HepG2 (cell line): ENCODE measurements around the gene CC2D1A. TPM values are rescaled to one million over a fixed set of nuclear protein-coding genes. Genes with fewer than 3 reads are reported as not detected.
A peak's percentile ranks its signal among the peaks of the same experiment; 100 is the strongest.

Experiments
- ATAC-seq: fragments of 200-7000 bp; cut with Tn5 transposase; 3 replicates; pipeline ENCODE4 v1.9.1; 2020; ENCODE audit warnings: mild to moderate bottlenecking, moderate library complexity
- BruUV-seq: library from RNA; stranded (reverse); fragments of 400-500 nt; replicated peaks from 2 replicates; lab custom pipeline; 2021; lab: Mats Ljungman, UMichigan
- CTCF ChIA-PET: fragments of 300-600 bp; formaldehyde crosslinking; extraction: SDS; loops from one replicate; lab custom pipeline; 2021; ENCODE audit warnings: low total read pairs, inconsistent platforms, low intra/inter-chr PET ratio; lab: Yijun Ruan, JAX
- POLR2A ChIA-PET: fragments of 350-600 bp; sonication (Branson Sonifier 250); formaldehyde crosslinking; loops from one replicate; lab custom pipeline; 2020; ENCODE audit warnings: antibody characterized with exemption, inconsistent platforms; lab: Yijun Ruan, JAX
- DNase-seq: peaks from one replicate; pipeline ENCODE4 v3.0.0-alpha.2; 2015; ENCODE audit warnings: low spot score
- FAIRE-seq: peaks from 3 replicates; lab custom pipeline; 2011; peaks lifted over from hg19 to GRCh38; lab: Jason Lieb, UNC
- H2AFZ ChIP-seq: one replicate; pipeline ENCODE4 v1.6.1; 2011; ENCODE audit warnings: low read length, inconsistent platforms
- H3K27ac ChIP-seq: fragments of 300-600 bp; 3 replicates; pipeline ENCODE4 v1.8.0; 2011; ENCODE audit warnings: mixed run types, mild to moderate bottlenecking, mixed read lengths, low read length, inconsistent platforms; ENCODE audit not compliant: insufficient read depth; ENCODE audit errors: extremely low read length
- H3K27me3 ChIP-seq, 2 experiments: fragments of 200-600 bp in 1 of 2; 2 replicates in 1 of 2; 3 replicates in 1 of 2; pipeline versions ENCODE4 v1.6.0 to v1.8.0; 2011; ENCODE audit warnings: low read length in 2 of 2, mild to moderate bottlenecking in 2 of 2, moderate library complexity in 2 of 2, inconsistent platforms in 1 of 2; ENCODE audit not compliant: insufficient read depth in 2 of 2, control insufficient read depth in 1 of 2
- H3K36me3 ChIP-seq, 2 experiments: fragments of 200-600 bp in 1 of 2; replicated peaks in 1 of 2; 2 replicates in 1 of 2; 3 replicates in 1 of 2; pipeline versions ENCODE4 v1.5.1 to v1.8.0; 2011; ENCODE audit warnings: low read length in 2 of 2, inconsistent platforms in 1 of 2; ENCODE audit not compliant: insufficient read depth in 2 of 2, control insufficient read depth in 1 of 2
- H3K4me1 ChIP-seq: 2 replicates; pipeline ENCODE4 v1.5.1; 2012; ENCODE audit warnings: low read length, inconsistent platforms; ENCODE audit not compliant: insufficient read depth
- H3K4me2 ChIP-seq: 2 replicates; pipeline ENCODE4 v1.6.0; 2011; ENCODE audit warnings: low read depth, low read length, inconsistent platforms
- H3K4me3 ChIP-seq, 3 experiments: fragments of 200-600 bp in 1 of 3; sonication (generic), shearing (Covaris generic) in 1 of 3; replicated peaks in 1 of 3; 2 replicates each; pipeline ENCODE4 v1.5.1; 2011 to 2016; ENCODE audit warnings: low read length in 3 of 3, inconsistent platforms in 2 of 3, low read depth in 2 of 3, mild to moderate bottlenecking in 2 of 3, control low read depth in 1 of 3, mixed read lengths in 1 of 3; ENCODE audit not compliant: insufficient read depth in 1 of 3
- H3K79me2 ChIP-seq: one replicate; pipeline ENCODE4 v1.6.1; 2011; ENCODE audit warnings: low read length, inconsistent platforms; ENCODE audit not compliant: insufficient read depth
- H3K9ac ChIP-seq: 2 replicates; pipeline ENCODE4 v1.6.0; 2011; ENCODE audit warnings: mild to moderate bottlenecking, low read depth, low read length, inconsistent platforms; ENCODE audit not compliant: insufficient read depth
- H3K9me3 ChIP-seq: 2 replicates; pipeline ENCODE4 v1.5.1; 2012; ENCODE audit warnings: mild to moderate bottlenecking, low read length
- H4K20me1 ChIP-seq: 2 replicates; pipeline ENCODE4 v1.6.0; 2011; ENCODE audit warnings: inconsistent platforms, mild to moderate bottlenecking, low read length, moderate library complexity; ENCODE audit not compliant: insufficient read depth
- AKAP8 ChIP-seq: sonication (generic); formaldehyde crosslinking; IDR thresholded peaks from 2 replicates; pipeline ENCODE4 v1.5.1; 2020; ENCODE audit warnings: mild to moderate bottlenecking, missing genetic modification reagents
- FOXA3 ChIP-seq: IDR thresholded peaks from 2 replicates; pipeline ENCODE4 v1.6.1; 2016; ENCODE audit warnings: missing genetic modification reagents, missing compliant biosample characterization
- FOXK1 ChIP-seq: sonication (generic); formaldehyde crosslinking; IDR thresholded peaks from 2 replicates; pipeline ENCODE4 v1.4.0; 2020; ENCODE audit warnings: low read depth, missing genetic modification reagents, borderline replicate concordance
- HNF4G ChIP-seq, 2 experiments: sonication (generic) in 1 of 2; formaldehyde crosslinking in 1 of 2; IDR thresholded peaks; 2 replicates each; pipeline versions ENCODE4 v1.4.0 to v1.6.1; 2011 to 2020; ENCODE audit warnings: borderline replicate concordance in 2 of 2, low read depth in 2 of 2, mild to moderate bottlenecking in 2 of 2, low read length in 1 of 2, missing genetic modification reagents in 1 of 2, moderate library complexity in 1 of 2
- JDP2 ChIP-seq: sonication (generic); formaldehyde crosslinking; IDR thresholded peaks from 2 replicates; pipeline ENCODE4 v1.8.1; 2022; ENCODE audit warnings: missing genetic modification reagents, borderline replicate concordance
- MED13 ChIP-seq: sonication (generic); formaldehyde crosslinking; IDR thresholded peaks from 2 replicates; pipeline ENCODE4 v1.5.0; 2020; ENCODE audit warnings: missing genetic modification reagents
- MXI1 ChIP-seq: IDR thresholded peaks from 3 replicates; pipeline ENCODE4 v1.6.1; 2012; ENCODE audit warnings: low read depth, low read length, inconsistent platforms, borderline replicate concordance
- PHF21A ChIP-seq: sonication (generic); formaldehyde crosslinking; IDR thresholded peaks from 2 replicates; pipeline ENCODE4 v1.5.0; 2020; ENCODE audit warnings: mild to moderate bottlenecking, missing genetic modification reagents
- RFXAP ChIP-seq: sonication (generic); formaldehyde crosslinking; IDR thresholded peaks from 2 replicates; pipeline ENCODE4 v1.4.0; 2020; ENCODE audit warnings: missing genetic modification reagents, borderline replicate concordance
- ZFP62 ChIP-seq: sonication (generic); formaldehyde crosslinking; IDR thresholded peaks from 2 replicates; pipeline ENCODE4 v1.4.0; 2020; ENCODE audit warnings: missing genetic modification reagents
- ZFY ChIP-seq: sonication (generic); formaldehyde crosslinking; IDR thresholded peaks from 2 replicates; pipeline ENCODE4 v1.4.0; 2020; ENCODE audit warnings: missing genetic modification reagents
- ZNF143 ChIP-seq: sonication (generic); formaldehyde crosslinking; IDR thresholded peaks from 2 replicates; pipeline ENCODE4 v1.4.0; 2020; ENCODE audit warnings: missing genetic modification reagents
- ZNF263 ChIP-seq: sonication (generic); formaldehyde crosslinking; IDR thresholded peaks from 2 replicates; pipeline ENCODE4 v1.4.0; 2020; ENCODE audit warnings: missing genetic modification reagents
- ZNF333 ChIP-seq: sonication (generic); formaldehyde crosslinking; IDR thresholded peaks from 2 replicates; pipeline ENCODE4 v1.4.0; 2020; ENCODE audit warnings: mild to moderate bottlenecking, missing genetic modification reagents, borderline replicate concordance
- ZNF383 ChIP-seq: sonication (generic); formaldehyde crosslinking; IDR thresholded peaks from 2 replicates; pipeline ENCODE4 v1.4.0; 2020; ENCODE audit warnings: missing genetic modification reagents, mild to moderate bottlenecking, borderline replicate concordance
- ZNF510 ChIP-seq: sonication (generic); formaldehyde crosslinking; IDR thresholded peaks from 2 replicates; pipeline ENCODE4 v1.4.0; 2020; ENCODE audit warnings: low read depth, mild to moderate bottlenecking, missing genetic modification reagents
- ZNF788 ChIP-seq: sonication (generic); formaldehyde crosslinking; IDR thresholded peaks from 2 replicates; pipeline ENCODE4 v1.5.0; 2020; ENCODE audit warnings: mild to moderate bottlenecking, missing genetic modification reagents, borderline replicate concordance
- WGBS: methylation state at CpG from one replicate; pipeline ENCODE4 v1.1.6; 2017; ENCODE audit warnings: low lambda C conversion rate; 5-methylcytosine and 5-hydroxymethylcytosine counted together
- in situ Hi-C: cut with HindIII; loops from 2 replicates; pipeline ENCODE4 v1.10.0; 2017; ENCODE audit warnings: low pct_unique_long_range_greater_than_20kb; ENCODE audit not compliant: extremely low pct_ligation_motif_present
- intact Hi-C: fragments of 100-400 bp; cut with micrococcal nuclease; formaldehyde crosslinking; loops from one replicate; pipeline ENCODE4 v1.10.0; 2022; ENCODE audit not compliant: unreplicated experiment
- polyA plus RNA-seq, 8 experiments: library from polyadenylated mRNA; depleted of rRNA in 3 of 8; stranded (reverse) in 7 of 8; unstranded in 1 of 8; fragments of >200 nt; fragmentation: Illumina TruSeq in 4 of 8; extraction: Trizol in 4 of 8; gene quantifications; 2 replicates each; pipeline versions ENCODE4 v1.2.1 to v1.2.3, GENCODE V29; 2011 to 2016; ENCODE audit warnings: low read depth in 4 of 8, missing spikeins in 1 of 8, mixed read lengths in 1 of 8; ENCODE audit not compliant: insufficient read depth in 1 of 8
- total RNA-seq, 5 experiments: library from RNA; depleted of rRNA; stranded (reverse); fragments of >200 nt; fragmentation: Illumina TruSeq; extraction: Trizol; gene quantifications; 2 replicates each; pipeline ENCODE4 v1.2.3, GENCODE V29; 2016; ENCODE audit warnings: low read depth in 1 of 5
- TF ChIP-seq, protein P1 (sequence below): sonication (generic); formaldehyde crosslinking; IDR thresholded peaks from 2 replicates; pipeline ENCODE4 v1.4.0; 2020; ENCODE audit warnings: mild to moderate bottlenecking, low read depth, missing genetic modification reagents
- TF ChIP-seq, protein P2 (sequence below): sonication (generic); formaldehyde crosslinking; IDR thresholded peaks from 2 replicates; pipeline ENCODE4 v1.4.0; 2020; ENCODE audit warnings: missing genetic modification reagents
- TF ChIP-seq, protein P3 (sequence below): sonication (generic); formaldehyde crosslinking; IDR thresholded peaks from 2 replicates; pipeline ENCODE4 v1.5.0; 2020; ENCODE audit warnings: missing genetic modification reagents, mild to moderate bottlenecking, borderline replicate concordance

Gene CC2D1A
- total and polyA plus RNA-seq, 2 of the 13 experiments (the other 11 are each of a cell fraction or from before 2014, with no cell fraction given) = 9.7 to 11.5 TPM

DNA sequence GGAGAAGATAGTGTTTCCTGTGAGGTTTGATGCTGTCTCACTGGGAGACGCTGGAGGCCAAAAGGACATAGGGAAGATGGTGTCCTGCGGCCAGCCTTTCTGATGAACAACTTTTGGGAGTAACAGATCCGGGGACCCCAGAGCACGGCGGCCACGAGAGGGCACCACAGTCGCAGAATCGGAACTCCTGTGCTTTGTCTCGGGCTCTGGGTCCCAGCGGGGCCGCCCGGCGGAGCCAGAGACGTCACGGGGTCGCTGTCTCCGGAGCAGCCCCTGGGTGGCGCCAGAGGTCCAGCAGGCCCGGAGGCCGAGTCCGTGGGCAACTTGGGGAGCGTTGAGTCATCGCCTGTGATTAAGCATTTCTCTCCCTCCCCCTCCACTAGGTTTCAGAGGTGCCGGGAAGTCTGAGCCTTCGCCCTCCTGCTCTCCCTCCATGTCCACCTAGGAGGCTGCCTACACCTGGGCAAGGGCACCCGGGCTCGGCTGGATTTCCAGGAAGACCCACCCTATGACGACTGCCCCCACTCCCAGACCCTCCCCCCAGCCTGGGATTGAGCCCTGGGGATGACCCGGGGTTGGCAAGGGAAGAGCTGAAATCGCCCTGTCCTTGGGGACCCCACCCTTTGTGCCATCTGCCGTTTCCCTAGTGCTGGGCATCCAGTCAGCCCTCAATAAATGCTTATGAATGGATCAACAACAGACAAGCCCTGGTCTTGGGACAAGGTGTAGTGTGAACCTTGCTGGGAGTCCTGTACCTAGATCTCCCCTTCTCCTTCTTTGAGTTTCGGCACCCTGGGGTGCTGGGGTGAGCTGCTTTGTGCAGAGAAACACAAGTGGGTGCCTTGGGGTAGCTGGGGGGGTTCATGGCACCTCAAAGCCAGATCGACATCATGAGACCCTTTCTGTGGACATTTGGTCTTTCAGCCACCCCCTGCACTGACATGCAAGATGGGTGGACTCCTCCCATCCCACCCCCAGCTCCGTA lies 25.6 kb upstream of the CC2D1A start:
- CTCF ChIA-PET = interaction anchor here (0.8 to 5.0 kb wide), 9 partner anchors 22 to 408 kb away, joined by 3 to 79 read pairs (median 4); partner anchors contain the start of gene MISP3
- peak; percentile 79 for FAIRE-seq
- Histone ChIP-seq H3K9ac (peak overlapping the region; percentile 53; the same call in 1 of the 2 replicates), H3K27me3 (peaks cover 0 to 8% of the 10 kb centered on the region in 2 experiments; a peak in 2 of 5 replicates), H3K27ac (peak overlapping the region; percentile 11), H3K4me2 (peak overlapping the region; percentile 95), H2AFZ (no peak overlapping the region), H3K79me2 (no peaks in the 10 kb centered on the region), H4K20me1 (no peaks in the 10 kb centered on the region), H3K36me3 (no peaks in the 10 kb centered on the region), H3K9me3 (no peaks in the 10 kb centered on the region), H3K4me3 (peak overlapping the region in 2 of 3 experiments; percentile 50 to 74; a peak in 5 of 6 replicates), H3K4me1 (peaks cover 44% of the 10 kb centered on the region)
- peak; percentile 85 for DNase-seq
- 18% methylated on average over 6 of the region's 34 CpGs for WGBS
- BruUV-seq = no TSS peak
- peak; percentile 80 for ATAC-seq
- POLR2A ChIA-PET = interaction anchor here (2.1 kb wide), 1 partner anchor 126 kb away, joined by 7 read pairs; the partner anchor contains the start of gene RFX1
- intact Hi-C loops = loop anchor here (1.0 to 2.0 kb wide), 5 partner anchors 72 to 257 kb away; partner anchors contain the start of genes DCAF15 and MISP3
- in situ Hi-C loops = loop anchor here (5.0 to 25.0 kb wide), 3 partner anchors 72 to 532 kb away; partner anchors contain the start of genes DCAF15, DDX39A and MISP3
- TF ChIP-seq FOXA3 (CRISPR knock-in tag) (peak; percentile 57), AKAP8 (CRISPR knock-in tag) (no peak), ZFY (CRISPR knock-in tag) (no peak; the same call in none of the 2 replicates), ZNF788 (CRISPR knock-in tag) (peak; percentile 62; the same call in 1 of the 2 replicates), ZNF333 (CRISPR knock-in tag) (no peak), MED13 (no peak), HNF4G (IDR thresholded peaks at IDR 0.05; ENCODE audit: borderline replicate concordance, low read depth, low read length) (no peak), HNF4G (CRISPR knock-in tag; IDR thresholded peaks at IDR 0.05; ENCODE audit: borderline replicate concordance, low read depth) (no peak), JDP2 (CRISPR knock-in tag) (no peak), ZNF383 (CRISPR knock-in tag) (peak; percentile 75; the same call in 1 of the 2 replicates), MXI1 (peak; percentile 82; the same call in 1 of the 3 replicates), PHF21A (CRISPR knock-in tag) (peak; percentile 45; the same call in 1 of the 2 replicates), ZNF143 (CRISPR knock-in tag) (no peak; the same call in 1 of the 2 replicates), ZNF510 (CRISPR knock-in tag) (peak; percentile 50; the same call in 1 of the 2 replicates), ZFP62 (CRISPR knock-in tag) (no peak), ZNF263 (CRISPR knock-in tag) (peak; percentile 64; the same call in 1 of the 2 replicates), FOXK1 (0 out of 2 replicates have a peak, but pooled peaks have one; percentile 40), RFXAP (CRISPR knock-in tag) (no peak; the same call in 1 of the 2 replicates)
- TF ChIP-seq, protein P1, sequence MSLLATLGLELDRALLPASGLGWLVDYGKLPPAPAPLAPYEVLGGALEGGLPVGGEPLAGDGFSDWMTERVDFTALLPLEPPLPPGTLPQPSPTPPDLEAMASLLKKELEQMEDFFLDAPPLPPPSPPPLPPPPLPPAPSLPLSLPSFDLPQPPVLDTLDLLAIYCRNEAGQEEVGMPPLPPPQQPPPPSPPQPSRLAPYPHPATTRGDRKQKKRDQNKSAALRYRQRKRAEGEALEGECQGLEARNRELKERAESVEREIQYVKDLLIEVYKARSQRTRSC (CRISPR knock-in tag) = no peak
- TF ChIP-seq, protein P2, sequence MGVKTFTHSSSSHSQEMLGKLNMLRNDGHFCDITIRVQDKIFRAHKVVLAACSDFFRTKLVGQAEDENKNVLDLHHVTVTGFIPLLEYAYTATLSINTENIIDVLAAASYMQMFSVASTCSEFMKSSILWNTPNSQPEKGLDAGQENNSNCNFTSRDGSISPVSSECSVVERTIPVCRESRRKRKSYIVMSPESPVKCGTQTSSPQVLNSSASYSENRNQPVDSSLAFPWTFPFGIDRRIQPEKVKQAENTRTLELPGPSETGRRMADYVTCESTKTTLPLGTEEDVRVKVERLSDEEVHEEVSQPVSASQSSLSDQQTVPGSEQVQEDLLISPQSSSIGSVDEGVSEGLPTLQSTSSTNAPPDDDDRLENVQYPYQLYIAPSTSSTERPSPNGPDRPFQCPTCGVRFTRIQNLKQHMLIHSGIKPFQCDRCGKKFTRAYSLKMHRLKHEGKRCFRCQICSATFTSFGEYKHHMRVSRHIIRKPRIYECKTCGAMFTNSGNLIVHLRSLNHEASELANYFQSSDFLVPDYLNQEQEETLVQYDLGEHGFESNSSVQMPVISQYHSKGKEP = no peak
- TF ChIP-seq, protein P3, sequence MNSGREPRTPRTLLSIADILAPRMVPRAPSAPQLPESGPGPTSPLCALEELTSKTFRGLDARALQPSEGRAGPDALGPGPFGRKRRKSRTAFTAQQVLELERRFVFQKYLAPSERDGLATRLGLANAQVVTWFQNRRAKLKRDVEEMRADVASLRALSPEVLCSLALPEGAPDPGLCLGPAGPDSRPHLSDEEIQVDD (CRISPR knock-in tag) = no peak
